ENCODE results near the gene ADM2.
A peak's percentile ranks its signal among the peaks of the same experiment; 100 is the strongest.
"Not testable (repeated sequence)": the region's sequence is repeated elsewhere in the genome, so short reads cannot be mapped to it uniquely, and the experiment has no call there.

The ADM2 gene

GRCh38 chr22:50507991-50508884 is 26.9 kb downstream of the ADM2 start, which contains the start of gene NCAPH2:
Gene NCAPH2 (plus strand): TSS chr22:50508224. CDS start chr22:50508338, 114 bp downstream.
- peak; percentile 97 for DNase-seq

GRCh38 chr22:50508897-50509296 is 27.6 kb downstream of the ADM2 start:
- DNase-seq: no peak

- no peak for DNase-seq
Measured at GRCh38 chr22:50513175-50513574, 31.8 kb downstream of the ADM2 start.

- DNase-seq: no peak
Measured at GRCh38 chr22:50516068-50516467, 34.7 kb downstream of the ADM2 start.

- no peak for DNase-seq
Measured at GRCh38 chr22:50516891-50517290, 35.5 kb downstream of the ADM2 start.

- DNase-seq: no peak
Measured at GRCh38 chr22:50517495-50518260, 36.3 kb downstream of the ADM2 start.

GRCh38 chr22:50518606-50519005 is 37.3 kb downstream of the ADM2 start:
- DNase-seq: no peak

GRCh38 chr22:50519151-50519550 is 37.8 kb downstream of the ADM2 start:
- no peak for DNase-seq

- DNase-seq: not testable (repeated sequence)
Measured at GRCh38 chr22:50520184-50520583, 38.8 kb downstream of the ADM2 start.

GRCh38 chr22:50520826-50521453 is 39.6 kb downstream of the ADM2 start:
- DNase-seq: no peak

- DNase-seq: no peak
Measured at GRCh38 chr22:50521710-50522109, 40.4 kb downstream of the ADM2 start.

GRCh38 chr22:50522208-50522805 is 41.0 kb downstream of the ADM2 start:
- no peak for DNase-seq

- no peak for DNase-seq
Measured at GRCh38 chr22:50522806-50523438, 41.6 kb downstream of the ADM2 start.

- DNase-seq: no peak
Measured at GRCh38 chr22:50523458-50523805, 42.1 kb downstream of the ADM2 start.

GRCh38 chr22:50523806-50524675 is 42.7 kb downstream of the ADM2 start:
- DNase-seq: no peak

- no peak for DNase-seq
Measured at GRCh38 chr22:50524676-50525103, 43.3 kb downstream of the ADM2 start.

- DNase-seq: peak; percentile 98
Measured at GRCh38 chr22:50525104-50525857, 43.9 kb downstream of the ADM2 start, which contains the start of gene SCO2. Gene SCO2 (minus strand): TSS chr22:50525598. CDS start chr22:50524411, 1,187 bp downstream.

GRCh38 chr22:50525858-50526107 is 44.4 kb downstream of the ADM2 start:
- DNase-seq: no peak

GRCh38 chr22:50526108-50526833 is 44.9 kb downstream of the ADM2 start:
- DNase-seq: peak; percentile 88

All from CD4-positive, alpha-beta T cell treated with Interleukin-12 subunit alpha and Interleukin-12 subunit beta, for 1 hour (primary cell).